GM10248 (cell line): Measurements from ENCODE around the gene RCVRN.

Source experiments
- CTCF ChIA-PET: fragments of 300-600 bp; sonication (Branson Sonifier 250); formaldehyde crosslinking; extraction: SDS; loops from one replicate; lab custom pipeline; 2021; ENCODE audit warnings: antibody characterized with exemption; lab: Yijun Ruan, JAX
- POLR2A ChIA-PET: fragments of 350-650 bp; sonication (Branson Sonifier 250); formaldehyde crosslinking; extraction: SDS; loops from one replicate; lab custom pipeline; 2020; ENCODE audit warnings: antibody characterized with exemption; lab: Yijun Ruan, JAX
- DNase-seq: peaks from one replicate; pipeline ENCODE4 v3.0.0; 2012; ENCODE audit errors: extremely low spot score
- CTCF ChIP-seq: IDR thresholded peaks from 2 replicates; pipeline ENCODE4 v1.5.1; 2012; ENCODE audit warnings: mild to moderate bottlenecking, low read depth; ENCODE audit errors: extremely low read depth, missing control alignments, control extremely low read depth

RCVRN gene

DNA sequence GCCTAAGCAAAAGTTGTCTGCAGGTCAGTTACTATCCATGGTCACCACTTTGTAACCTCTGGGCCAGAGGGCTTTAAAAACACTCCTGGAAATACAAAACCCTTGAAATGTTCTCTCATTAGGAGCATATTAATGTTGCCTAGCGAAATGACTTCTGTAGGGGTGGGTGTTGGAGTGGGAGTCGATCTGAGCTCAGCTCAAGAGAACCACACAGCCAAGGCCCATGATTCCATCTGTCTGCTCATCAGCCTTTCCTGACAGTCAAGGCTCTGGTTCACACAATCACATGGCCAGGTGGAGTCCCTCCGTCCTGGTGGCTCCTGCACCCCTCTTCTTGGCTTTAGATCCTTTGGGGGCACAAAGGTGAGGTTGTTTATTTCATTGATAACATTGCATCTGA is 26.7 kb downstream of the RCVRN start:
- DNase-seq, result no peak
- CTCF ChIA-PET, result interaction anchor here (1.8 kb wide), 1 partner anchor 12 kb away, joined by 6 read pairs; no protein-coding TSS in a partner anchor
- TF ChIP-seq CTCF, result no peak
- POLR2A ChIA-PET, result no interaction called here

GRCh38 chr17:9875441-9875840 is 29.6 kb downstream of the RCVRN start:
- ChIA-PET CTCF (interaction anchor here (1.5 kb wide), 1 partner anchor 13 kb away, joined by 5 read pairs; no protein-coding TSS in a partner anchor), POLR2A (no interaction called here)
- no peak for DNase-seq
- TF ChIP-seq CTCF, result no peak

GRCh38 chr17:9874722-9875121 is 30.3 kb downstream of the RCVRN start:
- TF ChIP-seq CTCF, result no peak
- ChIA-PET CTCF (no interaction called here), POLR2A (no interaction called here)
- DNase-seq, result no peak

GRCh38 chr17:9872852-9873251 is 32.2 kb downstream of the RCVRN start:
- no peak for DNase-seq
- CTCF ChIA-PET, result interaction anchor here (0.9 kb wide), 1 partner anchor 9 kb away, joined by 3 read pairs; no protein-coding TSS in a partner anchor
- POLR2A ChIA-PET, result no interaction called here
- no peak for TF ChIP-seq CTCF

DNA sequence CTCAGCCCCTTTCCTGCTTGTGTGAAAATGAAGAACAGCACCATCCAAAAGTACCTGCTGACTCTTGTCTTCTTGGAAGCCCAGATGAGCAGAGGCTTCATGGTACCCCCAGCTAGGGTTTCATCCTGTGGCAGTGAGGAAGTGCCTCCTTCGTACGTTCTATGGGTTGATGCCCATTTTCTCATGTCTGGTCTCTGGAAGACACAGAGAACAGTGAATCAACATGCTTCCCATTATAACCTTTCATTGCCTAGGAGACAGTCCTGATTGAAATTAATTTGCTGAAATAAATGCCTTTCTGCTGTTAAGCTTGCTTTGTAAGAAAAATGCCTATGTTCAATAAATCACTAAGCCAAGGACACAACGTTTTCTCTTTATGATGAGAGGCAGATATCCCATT is 36.5 kb downstream of the RCVRN start:
- no peak for DNase-seq
- CTCF ChIA-PET, result interaction anchor here (1.2 kb wide), 1 partner anchor 12 kb away, joined by 4 read pairs; no protein-coding TSS in a partner anchor

DNA sequence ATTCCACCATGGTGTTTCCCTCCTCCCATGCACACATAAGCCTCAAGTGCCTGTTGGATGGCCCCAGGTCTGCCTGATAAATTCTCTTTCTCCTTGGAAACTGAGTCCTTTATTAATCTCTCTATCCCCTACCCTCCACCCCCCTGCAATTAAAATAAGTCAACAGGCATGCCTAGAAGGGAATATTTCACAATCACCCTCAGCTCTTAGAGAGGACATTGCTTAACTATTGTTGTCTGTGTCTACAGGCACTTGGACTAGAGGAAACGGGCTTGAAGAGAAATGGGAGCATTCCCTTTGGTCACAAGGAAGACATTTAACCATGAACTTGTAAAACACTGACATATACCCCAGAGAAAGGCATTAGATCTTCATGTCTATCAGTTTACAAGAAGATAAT is 39.5 kb downstream of the RCVRN start:
- ChIA-PET CTCF (interaction anchor here (1.0 kb wide), 1 partner anchor 24 kb away, joined by 3 read pairs; no protein-coding TSS in a partner anchor), POLR2A (no interaction called here)
- DNase-seq, result no peak
- TF ChIP-seq CTCF, result no peak

More for the DNA sequence above, 36.5 kb downstream of the RCVRN start:
- POLR2A ChIA-PET, result no interaction called here
- no peak for TF ChIP-seq CTCF
